ENCODE results near the gene RAB7B. TPM values are rescaled to one million over a fixed set of nuclear protein-coding genes. Genes with fewer than 3 reads are reported as not detected.
A peak's percentile ranks its signal among the peaks of the same experiment; 100 is the strongest.

The RAB7B gene
- total and polyA plus RNA-seq, 2 of the 4 experiments (the other 2 are of a cell fraction), result 9.1 to 14.7 TPM

DNA sequence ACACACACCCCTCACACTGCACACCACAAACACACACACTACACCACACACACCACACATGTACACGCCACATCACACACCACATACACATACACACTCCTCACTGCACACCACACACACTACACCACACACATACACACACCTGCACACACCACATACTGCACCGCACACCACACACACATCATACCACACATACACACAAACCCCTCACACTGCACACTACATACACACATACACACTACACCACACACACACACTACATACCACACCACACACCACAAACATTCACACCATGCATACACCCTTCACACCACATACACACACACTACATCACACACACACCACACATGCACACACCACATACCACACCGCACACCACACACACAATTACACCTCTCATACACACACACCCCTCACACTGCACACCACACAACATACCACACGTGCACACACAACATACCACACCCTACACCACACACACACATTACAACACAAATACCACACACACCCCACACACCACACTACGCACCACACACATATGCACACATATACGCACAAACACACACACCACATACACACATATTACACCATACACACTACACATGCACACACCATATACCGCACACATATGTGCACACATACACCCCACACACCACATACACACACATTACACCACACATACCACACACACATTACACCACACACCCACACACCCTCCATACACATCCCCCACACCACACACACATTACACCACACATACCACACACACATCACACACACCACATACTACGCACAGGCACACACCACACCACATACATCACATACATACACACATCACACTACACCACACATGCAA is 29.6 kb downstream of the RAB7B start:
- no peak overlapping the region for H4K5ac ChIP-seq (ENCODE audit: low read depth, low read length)
- dilution Hi-C loops (cut with HindIII; ENCODE audit: low sequenced_read_pairs, unreplicated experiment), result no loop called here
- ChIA-PET CTCF (no interaction called here), POLR2A (ENCODE audit: unreplicated experiment) (no interaction called here)
- H2BK15ac ChIP-seq (ENCODE audit: low read depth, low read length), result no peak overlapping the region
- no peak overlapping the region for H3K18ac ChIP-seq (ENCODE audit: low read depth, low read length)
- H2AFZ ChIP-seq (replicated peaks; ENCODE audit: low read length, poor library complexity), result peak overlapping the region; percentile 23
- H3K14ac ChIP-seq (replicated peaks; ENCODE audit: low read depth, low read length), result peak overlapping the region; percentile 57; the same call in 1 of the 2 replicates
- H3K4ac ChIP-seq (ENCODE audit: low read depth, low read length), result no peak overlapping the region
- peaks cover 27% of the 10 kb centered on the region for H3K9me1 ChIP-seq (ENCODE audit: insufficient read depth, low read length)
- no peak for TF ChIP-seq POLR2A (IDR thresholded peaks at IDR 0.05; ENCODE audit: low read depth, low read length)
- TF ChIP-seq, protein P1, sequence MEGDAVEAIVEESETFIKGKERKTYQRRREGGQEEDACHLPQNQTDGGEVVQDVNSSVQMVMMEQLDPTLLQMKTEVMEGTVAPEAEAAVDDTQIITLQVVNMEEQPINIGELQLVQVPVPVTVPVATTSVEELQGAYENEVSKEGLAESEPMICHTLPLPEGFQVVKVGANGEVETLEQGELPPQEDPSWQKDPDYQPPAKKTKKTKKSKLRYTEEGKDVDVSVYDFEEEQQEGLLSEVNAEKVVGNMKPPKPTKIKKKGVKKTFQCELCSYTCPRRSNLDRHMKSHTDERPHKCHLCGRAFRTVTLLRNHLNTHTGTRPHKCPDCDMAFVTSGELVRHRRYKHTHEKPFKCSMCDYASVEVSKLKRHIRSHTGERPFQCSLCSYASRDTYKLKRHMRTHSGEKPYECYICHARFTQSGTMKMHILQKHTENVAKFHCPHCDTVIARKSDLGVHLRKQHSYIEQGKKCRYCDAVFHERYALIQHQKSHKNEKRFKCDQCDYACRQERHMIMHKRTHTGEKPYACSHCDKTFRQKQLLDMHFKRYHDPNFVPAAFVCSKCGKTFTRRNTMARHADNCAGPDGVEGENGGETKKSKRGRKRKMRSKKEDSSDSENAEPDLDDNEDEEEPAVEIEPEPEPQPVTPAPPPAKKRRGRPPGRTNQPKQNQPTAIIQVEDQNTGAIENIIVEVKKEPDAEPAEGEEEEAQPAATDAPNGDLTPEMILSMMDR (conservative IDR thresholded peaks at IDR 0.05; ENCODE audit: low read depth, low read length), result no peak
- TF ChIP-seq MAZ (IDR thresholded peaks at IDR 0.05; ENCODE audit: borderline replicate concordance, low read depth, low read length), result no peak
- no peak for TF ChIP-seq RAD21 (IDR thresholded peaks at IDR 0.05; ENCODE audit: low read length)
- no peak for TF ChIP-seq RFX5 (IDR thresholded peaks at IDR 0.05; ENCODE audit: low read depth, low read length)
- TF ChIP-seq FOS (IDR thresholded peaks at IDR 0.05; ENCODE audit: low read depth, low read length), result no peak
- no peak for TF ChIP-seq MAFK (IDR thresholded peaks at IDR 0.05; ENCODE audit: low read depth, low read length)
- H3K27ac ChIP-seq (ENCODE audit: insufficient read depth, low read length), result no peak overlapping the region
- H3K23ac ChIP-seq (ENCODE audit: low read depth, low read length), result no peak overlapping the region
- in situ Hi-C loops (cut with MboI; ENCODE audit: low sequenced_read_pairs), result no loop called here
- H4K20me1 ChIP-seq (ENCODE audit: insufficient read depth, low read length), result no peaks in the 10 kb centered on the region; the same call in 1 of the 2 replicates
- no peak for ATAC-seq (ENCODE audit: low read depth)
- no peak overlapping the region; the same call in 1 of the 2 replicates for H2AK5ac ChIP-seq (ENCODE audit: low read depth, low read length)
- peak overlapping the region; percentile 54 for H2BK5ac ChIP-seq (ENCODE audit: low read depth, low read length, poor library complexity, severe bottlenecking)
- no peak for DNase-seq
- no peak overlapping the region for H2BK120ac ChIP-seq (ENCODE audit: low read depth, low read length)
- H3K56ac ChIP-seq (ENCODE audit: extremely low read depth, insufficient read depth, low read length), result no peak overlapping the region
- peaks cover 6% of the 10 kb centered on the region for H3K27me3 ChIP-seq (ENCODE audit: control insufficient read depth, insufficient read depth, low read length)
- no peak overlapping the region for H3K9ac ChIP-seq (ENCODE audit: low read depth, low read length)
- intact Hi-C loops (cut with micrococcal nuclease), result loop anchor here (10.0 kb wide), 1 partner anchor 379 kb away; no protein-coding TSS in a partner anchor
- H2AK9ac ChIP-seq (replicated peaks; ENCODE audit: low read depth, low read length, poor library complexity), result peak overlapping the region; percentile 62
- no peak overlapping the region for H2BK20ac ChIP-seq (ENCODE audit: low read depth, low read length)
- H3K79me1 ChIP-seq (ENCODE audit: low read depth in 1 of 2, low read length in 2 of 2), result no peaks in the 10 kb centered on the region
- BruUV-seq (replicated peaks), result no TSS peak
- H4K91ac ChIP-seq (ENCODE audit: insufficient read depth, low read depth, low read length), result no peak overlapping the region
- H4K8ac ChIP-seq (ENCODE audit: low read depth in 2 of 2, low read length in 2 of 2), result no peak overlapping the region
- no peak overlapping the region for H3K4me3 ChIP-seq (ENCODE audit: insufficient read depth, low read depth, low read length)
- 93 to 100% methylated on average over 4 to 8 of the region's 8 CpGs for WGBS, 2 experiments (ENCODE audit: extremely low coverage in 2 of 2, insufficient read length in 1 of 2)
- H3K4me1 ChIP-seq (ENCODE audit: control insufficient read depth, insufficient read depth, low read length), result no peaks in the 10 kb centered on the region
- H3K9me3 ChIP-seq (ENCODE audit: control insufficient read depth, insufficient read depth, low read length), result no peaks in the 10 kb centered on the region
- H3K4me2 ChIP-seq (ENCODE audit: low read depth, low read length), result no peak overlapping the region
- no peaks in the 10 kb centered on the region for H3K36me3 ChIP-seq (ENCODE audit: control insufficient read depth, insufficient read depth, low read length)

All from IMR-90 (cell line).